Gastrocnemius medialis (tissue), 4 donors: Measurements from ENCODE around the gene SHOC1. TPM values are rescaled to one million over a fixed set of nuclear protein-coding genes. Genes with fewer than 3 reads are reported as not detected.

Source experiments
- ATAC-seq, 2 donors: fragments of 150-250 bp; one replicate each; pipeline ENCODE4 v1.9.1; 2016
- DNase-seq, 2 donors: peaks; one replicate each; pipeline ENCODE4 v3.0.0-alpha.2; 2019
- H3K27ac ChIP-seq, 4 donors: fragments of 200-600 bp; sonication (generic); 1 replicate in 1 of 4; 2 replicates in 3 of 4; pipeline ENCODE4 v1.5.1; 2016 to 2018; ENCODE audit warnings: mild to moderate bottlenecking in 2 of 4, moderate library complexity in 1 of 4
- H3K27me3 ChIP-seq, 3 donors: fragments of 200-600 bp; sonication (generic) in 2 of 3; 1 replicate in 1 of 3; 2 replicates in 2 of 3; pipeline versions ENCODE4 v1.5.1 to v1.6.0; 2016 to 2019; ENCODE audit warnings: mild to moderate bottlenecking in 1 of 3, moderate library complexity in 1 of 3
- H3K36me3 ChIP-seq, 2 donors: fragments of 200-600 bp; sonication (generic) in 1 of 2; one replicate each; pipeline ENCODE4 v1.5.1; 2017 to 2018
- H3K4me1 ChIP-seq, 2 donors: fragments of 200-600 bp; sonication (generic) in 1 of 2; one replicate each; pipeline ENCODE4 v1.5.1; 2016 to 2017; ENCODE audit warnings: mild to moderate bottlenecking in 2 of 2
- H3K4me3 ChIP-seq, 4 donors: fragments of 200-600 bp; sonication (generic) in 3 of 4; 1 replicate in 1 of 4; 2 replicates in 3 of 4; pipeline ENCODE4 v1.5.1; 2016 to 2019; ENCODE audit warnings: mild to moderate bottlenecking in 2 of 4
- H3K9me3 ChIP-seq, 3 donors: fragments of 200-600 bp; sonication (generic) in 2 of 3; 1 replicate in 1 of 3; 2 replicates in 2 of 3; pipeline ENCODE4 v1.5.1; 2016 to 2019
- POLR2A ChIP-seq, 2 donors: fragments of 450-650 bp; IDR thresholded peaks; one replicate each; pipeline ENCODE4 v1.6.1; 2017; ENCODE audit warnings: antibody characterized with exemption in 2 of 2, mild to moderate bottlenecking in 2 of 2, moderate library complexity in 2 of 2
- in situ Hi-C, 4 donors: fragments of 200-750 bp; cut with MboI; loops; one replicate each; pipeline versions ENCODE4 v1.15.0 to v1.8.0; 2017; ENCODE audit warnings: low sequenced_read_pairs in 4 of 4
- intact Hi-C: fragments of 100-400 bp; cut with DNase I; formaldehyde crosslinking; loops from one replicate; pipeline ENCODE4 v1.15.1; 2023; ENCODE audit warnings: low total_unique reads
- total RNA-seq, 4 donors: library from RNA; depleted of rRNA; stranded (reverse); fragments of >200 nt; gene quantifications; one replicate each; pipeline versions ENCODE4 v1.1.0 to v1.2.3, GENCODE V29; 2016
- TF ChIP-seq, protein P1 (sequence below), 5 experiments: fragments of 450-650 bp in 3 of 5; fragments of 200-600 bp in 2 of 5; sonication (generic) in 2 of 5; IDR thresholded peaks in 4 of 5; conservative IDR thresholded peaks in 1 of 5; 1 replicate in 4 of 5; 2 replicates in 1 of 5; pipeline ENCODE4 v1.5.1; 2016 to 2019; ENCODE audit warnings: antibody characterized with exemption in 5 of 5, mild to moderate bottlenecking in 3 of 5, moderate library complexity in 3 of 5

The SHOC1 gene
- total RNA-seq, 4 donors from 2014 or later: not detected

DNA sequence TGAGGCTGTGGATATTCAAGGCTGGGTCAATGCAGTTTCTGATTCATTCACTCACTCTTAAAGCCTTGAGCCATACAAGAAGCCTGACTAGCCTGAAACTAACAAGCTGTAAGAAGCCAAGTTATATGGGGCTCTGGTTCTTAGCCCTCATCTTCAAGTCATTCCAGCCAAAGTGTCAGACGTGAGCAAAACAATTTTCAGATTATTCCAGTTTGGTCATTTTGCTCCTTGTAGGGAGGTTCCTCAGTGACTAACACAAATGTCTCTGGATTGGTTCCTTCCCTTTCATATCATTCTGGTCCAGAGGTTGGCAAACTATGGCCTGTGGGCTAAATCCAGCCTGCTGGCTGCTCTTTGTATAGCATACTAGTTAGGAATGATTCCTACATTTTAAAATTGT lies 12.5 kb upstream of the SHOC1 start:
- DNase-seq: no peak
- intact Hi-C loops (no loop called here), in situ Hi-C loops (no loop called here)
- ATAC-seq: no peak
- no peaks in the 10 kb centered on the region for H3K27me3 ChIP-seq
- H3K4me3 ChIP-seq: no peak overlapping the region
- H3K9me3 ChIP-seq: no peaks in the 10 kb centered on the region
- TF ChIP-seq POLR2A (IDR thresholded peaks at IDR 0.05): no peak
- TF ChIP-seq, protein P1, sequence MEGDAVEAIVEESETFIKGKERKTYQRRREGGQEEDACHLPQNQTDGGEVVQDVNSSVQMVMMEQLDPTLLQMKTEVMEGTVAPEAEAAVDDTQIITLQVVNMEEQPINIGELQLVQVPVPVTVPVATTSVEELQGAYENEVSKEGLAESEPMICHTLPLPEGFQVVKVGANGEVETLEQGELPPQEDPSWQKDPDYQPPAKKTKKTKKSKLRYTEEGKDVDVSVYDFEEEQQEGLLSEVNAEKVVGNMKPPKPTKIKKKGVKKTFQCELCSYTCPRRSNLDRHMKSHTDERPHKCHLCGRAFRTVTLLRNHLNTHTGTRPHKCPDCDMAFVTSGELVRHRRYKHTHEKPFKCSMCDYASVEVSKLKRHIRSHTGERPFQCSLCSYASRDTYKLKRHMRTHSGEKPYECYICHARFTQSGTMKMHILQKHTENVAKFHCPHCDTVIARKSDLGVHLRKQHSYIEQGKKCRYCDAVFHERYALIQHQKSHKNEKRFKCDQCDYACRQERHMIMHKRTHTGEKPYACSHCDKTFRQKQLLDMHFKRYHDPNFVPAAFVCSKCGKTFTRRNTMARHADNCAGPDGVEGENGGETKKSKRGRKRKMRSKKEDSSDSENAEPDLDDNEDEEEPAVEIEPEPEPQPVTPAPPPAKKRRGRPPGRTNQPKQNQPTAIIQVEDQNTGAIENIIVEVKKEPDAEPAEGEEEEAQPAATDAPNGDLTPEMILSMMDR (IDR thresholded peaks at IDR 0.05 in 4 of 5, conservative IDR thresholded peaks at IDR 0.05 in 1 of 5): no peak
- no peaks in the 10 kb centered on the region for H3K4me1 ChIP-seq
- H3K27ac ChIP-seq: no peak overlapping the region
- no peaks in the 10 kb centered on the region for H3K36me3 ChIP-seq

DNA sequence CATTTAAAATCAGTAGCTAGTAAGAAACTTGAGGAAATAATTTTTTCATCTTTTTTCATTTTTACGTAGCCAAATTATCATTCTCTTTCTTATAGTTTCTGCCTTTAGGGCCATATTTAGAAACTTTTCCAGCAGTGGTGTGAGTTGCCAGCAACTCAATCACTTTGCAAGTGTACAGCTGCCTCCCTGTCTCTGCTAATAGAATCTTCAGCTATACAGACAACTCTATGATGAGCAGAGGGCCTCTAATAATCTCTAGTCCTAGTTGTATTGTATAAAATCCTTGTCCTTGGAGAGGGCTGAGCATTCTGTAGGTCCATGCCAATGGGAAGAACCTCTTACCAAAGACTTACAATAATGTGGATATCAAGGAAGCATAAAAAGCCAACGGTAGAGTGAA lies 11.5 kb upstream of the SHOC1 start:
- in situ Hi-C loops (no loop called here), intact Hi-C loops (no loop called here)
- DNase-seq (no peak), ATAC-seq (no peak)
- no peaks in the 10 kb centered on the region for H3K36me3 ChIP-seq
- no peak overlapping the region for H3K4me3 ChIP-seq
- H3K4me1 ChIP-seq: no peaks in the 10 kb centered on the region
- no peaks in the 10 kb centered on the region for H3K27me3 ChIP-seq
- TF ChIP-seq, protein P1 (IDR thresholded peaks at IDR 0.05 in 4 of 5, conservative IDR thresholded peaks at IDR 0.05 in 1 of 5): no peak
- TF ChIP-seq POLR2A (IDR thresholded peaks at IDR 0.05): no peak
- no peaks in the 10 kb centered on the region for H3K9me3 ChIP-seq
- H3K27ac ChIP-seq: no peak overlapping the region

DNA sequence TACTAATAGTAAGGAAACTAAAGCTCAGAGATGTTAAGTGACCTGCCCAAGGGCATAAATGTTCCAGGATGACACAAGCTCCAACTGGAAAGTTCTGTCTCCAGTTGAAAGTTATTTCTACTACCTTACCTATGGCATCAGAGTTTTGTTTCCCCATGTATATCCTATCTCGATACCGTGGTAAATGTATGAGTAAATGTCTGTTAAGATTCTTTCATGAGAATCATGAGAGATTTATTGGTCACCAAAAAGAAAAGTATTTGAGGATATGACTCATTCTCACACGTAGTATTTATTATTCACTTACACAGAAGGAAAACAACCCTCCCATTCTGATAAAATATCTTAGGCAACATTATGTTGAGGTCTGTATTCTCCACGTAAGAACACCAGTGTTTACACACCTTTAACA lies 11.1 kb upstream of the SHOC1 start:
- intact Hi-C loops (no loop called here), in situ Hi-C loops (no loop called here)
- TF ChIP-seq POLR2A (IDR thresholded peaks at IDR 0.05): no peak
- TF ChIP-seq, protein P1 (IDR thresholded peaks at IDR 0.05 in 4 of 5, conservative IDR thresholded peaks at IDR 0.05 in 1 of 5): no peak
- DNase-seq: no peak
- H3K36me3 ChIP-seq: no peaks in the 10 kb centered on the region
- no peaks in the 10 kb centered on the region for H3K27me3 ChIP-seq
- no peak overlapping the region for H3K27ac ChIP-seq
- no peak overlapping the region for H3K4me3 ChIP-seq
- H3K9me3 ChIP-seq: no peaks in the 10 kb centered on the region
- no peaks in the 10 kb centered on the region for H3K4me1 ChIP-seq
- ATAC-seq: no peak

DNA sequence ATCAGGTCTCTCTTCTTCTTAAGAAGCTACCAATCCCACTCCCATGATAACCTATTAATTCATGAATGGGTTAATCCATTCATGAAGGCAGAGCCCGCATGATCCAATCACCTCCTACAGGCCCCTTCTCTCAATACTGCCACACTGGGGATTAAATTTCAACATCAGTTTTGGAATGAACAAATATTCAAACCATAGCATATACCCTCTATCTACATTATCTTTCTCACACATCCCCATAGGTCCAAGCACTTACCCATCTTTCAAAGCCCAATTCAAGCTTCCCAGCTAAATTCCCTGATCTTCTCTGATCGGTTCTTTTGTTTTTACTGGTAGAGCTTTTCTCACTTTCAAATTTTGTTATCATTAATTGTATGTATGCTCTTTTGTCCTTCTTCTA lies 10.5 kb upstream of the SHOC1 start:
- DNase-seq (no peak), ATAC-seq (no peak)
- TF ChIP-seq POLR2A (IDR thresholded peaks at IDR 0.05): no peak
- TF ChIP-seq, protein P1 (IDR thresholded peaks at IDR 0.05 in 4 of 5, conservative IDR thresholded peaks at IDR 0.05 in 1 of 5): no peak
- intact Hi-C loops: no loop called here
- Histone ChIP-seq H3K27me3 (no peaks in the 10 kb centered on the region), H3K36me3 (no peaks in the 10 kb centered on the region), H3K4me3 (no peak overlapping the region), H3K27ac (no peak overlapping the region), H3K4me1 (no peaks in the 10 kb centered on the region), H3K9me3 (no peaks in the 10 kb centered on the region)
- in situ Hi-C loops: no loop called here

DNA sequence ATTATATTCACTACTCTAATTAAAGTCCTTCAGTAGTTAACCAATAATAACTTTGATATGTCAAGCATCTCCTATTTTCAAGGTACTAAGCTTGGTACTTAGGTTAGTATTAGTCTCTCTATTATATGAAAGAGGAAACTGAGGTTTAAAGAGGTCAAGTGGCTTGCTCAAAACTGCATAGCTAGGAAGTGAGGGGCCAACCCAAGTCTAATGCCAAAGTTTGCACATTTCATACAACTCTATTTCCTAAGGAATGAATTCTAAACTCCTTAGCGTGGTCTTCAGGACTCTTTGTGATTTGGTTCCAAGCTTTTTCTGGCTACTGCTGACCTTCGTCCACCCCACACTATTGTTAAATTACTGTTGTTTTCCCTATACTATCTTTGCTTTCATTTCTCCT lies 9.9 kb upstream of the SHOC1 start:
- Histone ChIP-seq H3K4me3 (no peak overlapping the region), H3K4me1 (no peaks in the 10 kb centered on the region), H3K36me3 (no peaks in the 10 kb centered on the region), H3K27ac (no peak overlapping the region), H3K9me3 (no peaks in the 10 kb centered on the region), H3K27me3 (no peaks in the 10 kb centered on the region)
- intact Hi-C loops: no loop called here
- in situ Hi-C loops: no loop called here
- TF ChIP-seq, protein P1 (IDR thresholded peaks at IDR 0.05 in 4 of 5, conservative IDR thresholded peaks at IDR 0.05 in 1 of 5): no peak
- TF ChIP-seq POLR2A (IDR thresholded peaks at IDR 0.05): no peak
- no peak for DNase-seq
- no peak for ATAC-seq
